Skeletal muscle tissue (tissue), 4 donors: Measurements from ENCODE around the gene SSX2IP. TPM values are rescaled to one million over a fixed set of nuclear protein-coding genes. Genes with fewer than 3 reads are reported as not detected.

Experiments
- H3K27ac ChIP-seq: one replicate; pipeline ENCODE4 v1.7.0; 2013; ENCODE audit warnings: mild to moderate bottlenecking, low read depth, low read length, inconsistent platforms
- H3K27me3 ChIP-seq, 3 donors: one replicate each; pipeline ENCODE4 v1.7.0; 2013; ENCODE audit warnings: low read length in 3 of 3; ENCODE audit not compliant: control insufficient read depth in 3 of 3, insufficient read depth in 3 of 3
- H3K36me3 ChIP-seq, 3 donors: one replicate each; pipeline ENCODE4 v1.7.0; 2013; ENCODE audit warnings: low read length in 3 of 3; ENCODE audit not compliant: control insufficient read depth in 3 of 3, insufficient read depth in 3 of 3
- H3K4me1 ChIP-seq, 3 donors: one replicate each; pipeline ENCODE4 v1.7.0; 2013; ENCODE audit warnings: low read length in 3 of 3, mild to moderate bottlenecking in 3 of 3; ENCODE audit not compliant: control insufficient read depth in 3 of 3, insufficient read depth in 3 of 3
- H3K4me3 ChIP-seq, 3 donors: one replicate each; pipeline ENCODE4 v1.7.0; 2013; ENCODE audit warnings: low read length in 3 of 3
- H3K9ac ChIP-seq, 3 donors: one replicate each; pipeline ENCODE4 v1.7.0; 2013; ENCODE audit warnings: low read length in 3 of 3, mild to moderate bottlenecking in 3 of 3, moderate library complexity in 2 of 3, low read depth in 1 of 3
- H3K9me3 ChIP-seq, 3 donors: one replicate each; pipeline ENCODE4 v1.7.0; 2013; ENCODE audit warnings: low read length in 3 of 3; ENCODE audit not compliant: control insufficient read depth in 3 of 3
- total RNA-seq: library from RNA; depleted of rRNA; stranded (reverse); fragments of >200 nt; gene quantifications from one replicate; pipeline ENCODE4 v1.2.3, GENCODE V29; 2014
- donor health status: Osteomylitis.

SSX2IP gene
- total RNA-seq, 1 donor from 2014 or later = 7.8 TPM

GRCh38 chr1:84711869-84712268, 21.6 kb upstream of the SSX2IP start:
- Histone ChIP-seq H3K27me3 (no peaks in the 10 kb centered on the region), H3K36me3 (no peaks in the 10 kb centered on the region), H3K9ac (no peak overlapping the region), H3K4me3 (no peak overlapping the region), H3K9me3 (no peaks in the 10 kb centered on the region), H3K4me1 (no peaks in the 10 kb centered on the region), H3K27ac (no peak overlapping the region)

DNA sequence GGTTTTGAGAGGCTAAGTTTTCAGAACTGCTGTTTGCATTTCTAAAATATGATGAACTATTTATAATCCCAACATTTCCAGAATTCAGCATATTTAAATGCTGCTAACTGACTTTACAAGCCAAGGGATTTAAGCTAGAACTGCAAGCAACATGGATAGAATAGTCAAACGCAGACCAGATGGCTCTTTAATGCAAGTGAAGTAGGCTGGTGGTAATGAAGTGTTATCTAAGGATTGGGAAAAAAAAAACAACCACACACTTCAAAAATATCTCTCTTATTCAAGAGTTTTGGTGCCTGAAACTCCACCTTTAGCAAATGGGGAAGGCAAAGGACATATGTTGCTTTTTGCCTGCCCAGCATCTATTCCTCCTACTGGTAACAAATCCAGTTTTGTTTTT, 20.9 kb upstream of the SSX2IP start:
- Histone ChIP-seq H3K27me3 (no peaks in the 10 kb centered on the region), H3K9me3 (no peaks in the 10 kb centered on the region), H3K36me3 (no peaks in the 10 kb centered on the region), H3K4me3 (no peak overlapping the region), H3K27ac (no peak overlapping the region), H3K4me1 (no peaks in the 10 kb centered on the region), H3K9ac (no peak overlapping the region)

- H3K9ac ChIP-seq = no peak overlapping the region
- no peak overlapping the region for H3K4me3 ChIP-seq
- peaks cover 0 to 5% (median 0%) of the 10 kb centered on the region in 3 donors for H3K27me3 ChIP-seq
- no peak overlapping the region for H3K27ac ChIP-seq
- no peaks in the 10 kb centered on the region for H3K9me3 ChIP-seq
- peaks cover 0 to 4% (median 0%) of the 10 kb centered on the region in 3 donors for H3K4me1 ChIP-seq
- H3K36me3 ChIP-seq = no peaks in the 10 kb centered on the region
Observed at GRCh38 chr1:84709131-84709530, 18.9 kb upstream of the SSX2IP start.

DNA sequence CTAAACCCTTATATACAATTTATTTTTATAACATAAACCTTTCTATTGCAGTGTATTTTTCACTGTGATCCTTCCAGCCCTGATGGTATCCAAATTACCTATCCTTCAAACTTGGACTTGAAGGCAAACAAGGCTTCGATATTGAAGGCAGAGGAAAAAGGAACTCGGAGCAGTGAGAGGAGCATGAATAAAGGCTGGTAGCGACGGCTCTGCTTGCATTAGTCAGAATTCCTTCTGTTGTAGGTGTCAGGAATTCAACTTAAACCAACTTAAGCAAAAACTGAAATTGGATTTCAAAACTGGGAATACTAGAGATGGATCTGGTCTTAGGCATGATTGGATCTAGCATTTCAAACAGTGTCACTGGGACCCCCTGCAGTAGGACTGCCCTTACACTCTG, 17.8 kb upstream of the SSX2IP start:
- peaks cover 0 to 4% (median 0%) of the 10 kb centered on the region in 3 donors for H3K4me1 ChIP-seq
- H3K36me3 ChIP-seq = no peaks in the 10 kb centered on the region
- H3K9me3 ChIP-seq = no peaks in the 10 kb centered on the region
- no peak overlapping the region for H3K9ac ChIP-seq
- H3K27me3 ChIP-seq = peaks cover 0 to 5% (median 0%) of the 10 kb centered on the region in 3 donors
- H3K4me3 ChIP-seq = no peak overlapping the region
- H3K27ac ChIP-seq = no peak overlapping the region

DNA sequence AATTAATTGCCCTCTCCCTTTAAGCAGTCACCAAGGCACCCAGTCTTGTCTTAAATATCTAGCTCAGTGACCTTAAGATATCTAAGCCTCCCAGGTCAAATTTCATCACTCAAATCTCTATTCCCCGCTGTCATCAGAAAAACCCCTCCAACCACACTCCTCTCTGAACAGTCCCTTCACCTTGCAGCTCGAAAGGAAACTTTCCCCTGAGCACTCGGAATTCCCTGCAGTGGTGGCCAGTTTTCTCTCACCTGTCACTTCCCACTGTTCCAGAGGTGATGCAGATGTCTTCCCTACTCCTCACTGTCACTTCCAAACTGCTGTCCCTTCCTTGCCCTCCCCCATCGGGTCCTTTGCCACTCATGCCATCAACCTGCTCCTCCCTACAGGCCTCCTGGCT, 15.3 kb upstream of the SSX2IP start:
- no peak overlapping the region for H3K4me3 ChIP-seq
- H3K27ac ChIP-seq = no peak overlapping the region

DNA sequence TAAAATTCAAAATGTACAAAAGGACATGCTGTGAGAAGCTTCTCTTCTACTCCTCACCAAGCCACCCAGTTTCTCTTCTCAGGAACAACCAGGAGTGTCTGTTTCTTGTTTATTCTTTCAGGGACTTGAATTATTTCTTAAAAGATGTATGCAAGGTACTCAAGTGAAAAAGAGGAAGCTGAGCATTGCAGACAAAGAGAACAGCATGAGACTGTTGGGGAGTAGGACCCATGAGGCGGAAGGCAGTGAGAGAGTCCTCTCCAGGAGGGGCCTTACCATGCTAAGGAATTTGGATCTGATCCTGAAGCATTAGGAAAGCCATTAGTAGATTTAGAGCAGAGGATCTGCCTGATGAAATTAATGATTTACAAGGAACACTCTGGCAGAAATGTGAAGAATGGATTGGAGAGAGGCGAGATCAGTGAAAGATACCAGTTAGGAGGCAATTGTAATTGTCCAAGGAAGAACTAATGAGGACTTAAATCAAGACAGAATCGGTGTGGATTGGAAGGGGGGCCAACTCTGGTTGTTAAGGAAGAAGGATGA, 14.7 kb upstream of the SSX2IP start:
- Histone ChIP-seq H3K9ac (no peak overlapping the region), H3K9me3 (no peaks in the 10 kb centered on the region), H3K4me3 (no peak overlapping the region), H3K36me3 (no peaks in the 10 kb centered on the region), H3K27ac (no peak overlapping the region), H3K27me3 (peaks cover 0 to 7% (median 0%) of the 10 kb centered on the region in 3 donors), H3K4me1 (peaks cover 0 to 6% (median 0%) of the 10 kb centered on the region in 3 donors)

More for the DNA sequence above, 15.3 kb upstream of the SSX2IP start:
- H3K27me3 ChIP-seq = peaks cover 0 to 7% (median 0%) of the 10 kb centered on the region in 3 donors
- H3K36me3 ChIP-seq = no peaks in the 10 kb centered on the region
- peaks cover 0 to 6% (median 0%) of the 10 kb centered on the region in 3 donors for H3K4me1 ChIP-seq
- no peak overlapping the region for H3K9ac ChIP-seq
- H3K9me3 ChIP-seq = no peaks in the 10 kb centered on the region

- Histone ChIP-seq H3K27me3 (peaks cover 0 to 7% (median 0%) of the 10 kb centered on the region in 3 donors), H3K4me1 (peaks cover 0 to 14% (median 0%) of the 10 kb centered on the region in 3 donors), H3K27ac (no peak overlapping the region), H3K9ac (no peak overlapping the region), H3K36me3 (no peaks in the 10 kb centered on the region), H3K4me3 (no peak overlapping the region), H3K9me3 (no peaks in the 10 kb centered on the region)
Observed at GRCh38 chr1:84703431-84703830, 13.2 kb upstream of the SSX2IP start.

DNA sequence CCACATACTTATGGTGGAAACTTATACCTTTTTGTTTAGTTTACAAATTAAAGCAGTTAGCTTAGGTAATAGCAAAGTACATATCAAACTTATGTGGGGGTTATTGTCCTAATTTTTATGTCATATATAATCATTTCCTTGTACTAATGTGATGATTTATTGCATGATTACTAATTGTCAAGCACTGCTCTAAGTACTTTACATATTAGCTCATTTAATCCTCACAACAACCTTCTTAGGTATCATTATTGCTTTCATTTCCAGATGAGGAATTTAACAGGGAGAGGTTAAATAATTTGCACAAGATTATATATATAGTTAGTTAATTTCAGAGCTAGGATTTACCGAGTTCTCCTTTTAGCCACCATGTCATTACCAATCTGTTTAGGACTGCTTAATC, 11.9 kb upstream of the SSX2IP start:
- Histone ChIP-seq H3K4me3 (no peak overlapping the region), H3K4me1 (peaks cover 0 to 14% (median 0%) of the 10 kb centered on the region in 3 donors), H3K9me3 (no peaks in the 10 kb centered on the region), H3K36me3 (no peaks in the 10 kb centered on the region), H3K9ac (no peak overlapping the region), H3K27me3 (peaks cover 0 to 7% (median 0%) of the 10 kb centered on the region in 3 donors), H3K27ac (no peak overlapping the region)

- Histone ChIP-seq H3K36me3 (no peaks in the 10 kb centered on the region), H3K4me3 (peak overlapping the region in 1 of 3 donors; percentile 53), H3K4me1 (peaks cover 0 to 14% (median 0%) of the 10 kb centered on the region in 3 donors), H3K9ac (peak overlapping the region; percentile 33 to 73 (median 47)), H3K9me3 (no peaks in the 10 kb centered on the region), H3K27me3 (peaks cover 0 to 7% (median 0%) of the 10 kb centered on the region in 3 donors), H3K27ac (peak overlapping the region; percentile 8)
Observed at GRCh38 chr1:84701376-84701775, 11.1 kb upstream of the SSX2IP start.

GRCh38 chr1:84700070-84700469, 9.8 kb upstream of the SSX2IP start:
- Histone ChIP-seq H3K36me3 (no peaks in the 10 kb centered on the region), H3K27ac (no peak overlapping the region), H3K4me1 (peaks cover 0 to 10% (median 0%) of the 10 kb centered on the region in 3 donors), H3K27me3 (peaks cover 0 to 2% (median 0%) of the 10 kb centered on the region in 3 donors), H3K9me3 (no peaks in the 10 kb centered on the region), H3K4me3 (no peak overlapping the region), H3K9ac (no peak overlapping the region)
